GM23338 (cell line): ENCODE measurements around the gene GNL3. TPM values are rescaled to one million over a fixed set of nuclear protein-coding genes. Genes with fewer than 3 reads are reported as not detected.
A peak's percentile ranks its signal among the peaks of the same experiment; 100 is the strongest.

Source experiments
- ATAC-seq: fragments of 200-7000 bp; cut with Tn5 transposase; 3 replicates; pipeline ENCODE4 v1.9.1; 2020
- DNase-seq: peaks from one replicate; pipeline ENCODE4 v3.0.0-alpha.2; 2015; ENCODE audit warnings: low spot score
- H2AFZ ChIP-seq: fragments of 200-600 bp; sonication (generic); 2 replicates; pipeline ENCODE4 v1.8.0; 2016; ENCODE audit warnings: antibody characterized with exemption, mild to moderate bottlenecking, moderate library complexity
- H3F3A ChIP-seq: fragments of 200-600 bp; sonication (generic); replicated peaks from 2 replicates; pipeline ENCODE4 v1.8.0; 2017; ENCODE audit warnings: antibody characterized with exemption, mixed run types, low read depth
- H3K27ac ChIP-seq: fragments of 200-600 bp; sonication (generic); 2 replicates; pipeline ENCODE4 v1.6.1; 2016; ENCODE audit warnings: low read depth
- H3K27me3 ChIP-seq: fragments of 200-600 bp; sonication (generic); 2 replicates; pipeline ENCODE4 v1.8.0; 2016; ENCODE audit warnings: mild to moderate bottlenecking, mixed run types, moderate library complexity; ENCODE audit not compliant: insufficient read depth
- H3K36me3 ChIP-seq: fragments of 200-600 bp; sonication (generic); 2 replicates; pipeline ENCODE4 v1.8.0; 2016; ENCODE audit warnings: mild to moderate bottlenecking; ENCODE audit not compliant: insufficient read depth
- H3K4me1 ChIP-seq: fragments of 200-600 bp; sonication (generic); 2 replicates; pipeline ENCODE4 v1.8.0; 2016; ENCODE audit warnings: mild to moderate bottlenecking, moderate library complexity; ENCODE audit not compliant: insufficient read depth
- H3K4me2 ChIP-seq: fragments of 200-600 bp; sonication (generic); 2 replicates; pipeline ENCODE4 v1.7.1; 2017; ENCODE audit warnings: mixed run types
- H3K4me3 ChIP-seq: fragments of 200-600 bp; sonication (generic); 2 replicates; pipeline ENCODE4 v1.6.1; 2016; ENCODE audit warnings: mixed run types
- H3K79me2 ChIP-seq: fragments of 200-600 bp; sonication (generic); replicated peaks from 2 replicates; pipeline ENCODE4 v1.8.0; 2017; ENCODE audit warnings: mild to moderate bottlenecking; ENCODE audit not compliant: insufficient read depth
- H3K9me2 ChIP-seq: fragments of 200-600 bp; sonication (generic); 2 replicates; pipeline ENCODE4 v1.8.0; 2017; ENCODE audit not compliant: insufficient read depth
- H4K20me1 ChIP-seq: fragments of 200-600 bp; sonication (generic); replicated peaks from 2 replicates; pipeline ENCODE4 v1.8.0; 2017; ENCODE audit warnings: mild to moderate bottlenecking; ENCODE audit not compliant: insufficient read depth
- H3K27ac Mint-ChIP-seq: 2 replicates; pipeline ENCODE4 v1.8.0; 2020; ENCODE audit warnings: inconsistent platforms, mild to moderate bottlenecking, moderate library complexity, mixed read lengths
- H3K27me3 Mint-ChIP-seq: 3 replicates; pipeline ENCODE4 v1.8.0; 2022; ENCODE audit warnings: low read depth, mild to moderate bottlenecking, moderate library complexity, mixed read lengths, inconsistent platforms; ENCODE audit not compliant: insufficient read depth, poor library complexity
- H3K36me3 Mint-ChIP-seq: 3 replicates; pipeline ENCODE4 v1.8.0; 2021; ENCODE audit warnings: low read depth, mild to moderate bottlenecking, inconsistent platforms, moderate library complexity, mixed read lengths
- H3K4me1 Mint-ChIP-seq: 3 replicates; pipeline ENCODE4 v1.8.0; 2020; ENCODE audit warnings: mild to moderate bottlenecking, inconsistent platforms, mixed read lengths
- H3K4me3 Mint-ChIP-seq: 3 replicates; pipeline ENCODE4 v1.8.0; 2021; ENCODE audit warnings: moderate library complexity, mild to moderate bottlenecking, inconsistent platforms, mixed read lengths
- H3K9me3 Mint-ChIP-seq: 3 replicates; pipeline ENCODE4 v1.8.0; 2020; ENCODE audit warnings: moderate library complexity, mild to moderate bottlenecking, inconsistent platforms, mixed read lengths
- CTCF ChIP-seq, 2 experiments: fragments of 200-600 bp in 1 of 2; sonication (generic) in 1 of 2; conservative IDR thresholded peaks; 2 replicates each; pipeline versions ENCODE4 v1.5.1 to v1.6.1; 2016 to 2017; ENCODE audit warnings: antibody characterized with exemption in 2 of 2, low read depth in 2 of 2, mild to moderate bottlenecking in 2 of 2, moderate library complexity in 1 of 2
- ETS1 ChIP-seq: IDR thresholded peaks from 2 replicates; pipeline ENCODE4 v1.6.1; 2016; ENCODE audit warnings: antibody characterized with exemption
- EZH2 ChIP-seq: fragments of 200-600 bp; sonication (generic); IDR thresholded peaks from one replicate; pipeline ENCODE4 v1.8.0; 2017; ENCODE audit warnings: antibody characterized with exemption, mild to moderate bottlenecking, low read depth; ENCODE audit not compliant: unreplicated experiment
- EZH2phosphoT487 ChIP-seq: fragments of 200-600 bp; sonication (generic); IDR thresholded peaks from one replicate; pipeline ENCODE4 v1.8.1; 2018; ENCODE audit warnings: antibody characterized with exemption; ENCODE audit not compliant: unreplicated experiment
- NANOG ChIP-seq: IDR thresholded peaks from 2 replicates; pipeline ENCODE4 v1.6.1; 2016; ENCODE audit warnings: antibody characterized with exemption, borderline replicate concordance
- ZNF114 ChIP-seq: fragments of 250-450 bp; sonication (Bioruptor Pico); IDR thresholded peaks from 2 replicates; pipeline ENCODE4 v1.5.0; 2020; ENCODE audit warnings: mild to moderate bottlenecking, moderate library complexity
- ZNF462 ChIP-seq: fragments of 250-450 bp; sonication (Bioruptor Pico); IDR thresholded peaks from 2 replicates; pipeline ENCODE4 v1.5.0; 2020; ENCODE audit warnings: mild to moderate bottlenecking, moderate library complexity
- polyA plus RNA-seq: library from polyadenylated mRNA; unstranded; fragments of >200 nt; fragmentation: Nextera tagmentation; extraction: Ambion mirVana; gene quantifications from 2 replicates; pipeline ENCODE4 v1.2.1, GENCODE V29; 2016
- total RNA-seq: library from RNA; depleted of rRNA; stranded (reverse); fragments of >200 nt; shearing (Covaris generic); gene quantifications from 2 replicates; pipeline ENCODE4 v1.2.3, GENCODE V29; 2014

Gene GNL3
- total and polyA plus RNA-seq, 2 experiments from 2014 or later: 169 to 205 TPM

GRCh38 chr3:52636673-52637072 lies 49.2 kb upstream of the GNL3 start:
- Histone ChIP-seq H3F3A (no peaks in the 10 kb centered on the region), H3K9me2 (no peaks in the 10 kb centered on the region), H3K79me2 (no peaks in the 10 kb centered on the region), H3K4me3 (no peak overlapping the region), H4K20me1 (0 out of 2 replicates have a peak, but pooled peaks cover 5% of the 10 kb centered on the region), H3K27me3 (no peaks in the 10 kb centered on the region), H3K4me1 (no peaks in the 10 kb centered on the region), H3K4me2 (no peak overlapping the region), H3K36me3 (peaks cover 25% of the 10 kb centered on the region), H2AFZ (no peak overlapping the region), H3K27ac (peak overlapping the region; percentile 66)
- no peak for TF ChIP-seq CTCF (conservative IDR thresholded peaks at IDR 0.05; ENCODE audit: low read depth in 2 of 2)
- no peak for TF ChIP-seq EZH2
- no peak for TF ChIP-seq EZH2phosphoT487
- TF ChIP-seq ZNF462 (CRISPR knock-in tag): no peak
- no peak for TF ChIP-seq ZNF114 (CRISPR knock-in tag)
- TF ChIP-seq NANOG: no peak
- no peak for TF ChIP-seq ETS1
- ATAC-seq (no peak), DNase-seq (peak; percentile 2)
- H3K36me3 Mint-ChIP-seq: peaks cover 46% of the 10 kb centered on the region
- no peak overlapping the region for H3K27ac Mint-ChIP-seq
- H3K9me3 Mint-ChIP-seq: no peaks in the 10 kb centered on the region
- H3K4me3 Mint-ChIP-seq: no peak overlapping the region
- H3K4me1 Mint-ChIP-seq: no peaks in the 10 kb centered on the region
- H3K27me3 Mint-ChIP-seq: peaks cover 3% of the 10 kb centered on the region
